DND-41 (cell line): Measurements from ENCODE around the gene CFAP53.

Source experiments
- ATAC-seq: fragments of 200-7000 bp; cut with Tn5 transposase; 3 replicates; pipeline ENCODE4 v1.9.1; 2021; ENCODE audit warnings: low read depth; ENCODE audit not compliant: insufficient read depth
- DNase-seq: peaks from one replicate; pipeline ENCODE4 v3.0.0-alpha.2; 2020
- H2AFZ ChIP-seq: 2 replicates; pipeline ENCODE4 v1.6.0; 2012; ENCODE audit warnings: low read depth, low read length
- H3K27ac ChIP-seq: 2 replicates; pipeline ENCODE4 v1.5.1; 2012; ENCODE audit warnings: low read length, inconsistent platforms
- H3K27me3 ChIP-seq: fragments of 200-600 bp; sonication (generic); 2 replicates; pipeline ENCODE4 v1.6.0; 2012; ENCODE audit warnings: low read length, mild to moderate bottlenecking, inconsistent platforms; ENCODE audit not compliant: insufficient read depth, poor library complexity
- H3K36me3 ChIP-seq: 2 replicates; pipeline ENCODE4 v1.5.1; 2012; ENCODE audit warnings: low read length, inconsistent platforms; ENCODE audit not compliant: insufficient read depth
- H3K4me1 ChIP-seq: 2 replicates; pipeline ENCODE4 v1.5.1; 2012; ENCODE audit warnings: mild to moderate bottlenecking, low read length; ENCODE audit not compliant: insufficient read depth
- H3K4me2 ChIP-seq: 2 replicates; pipeline ENCODE4 v1.6.0; 2012; ENCODE audit warnings: mild to moderate bottlenecking, moderate library complexity, low read length, inconsistent platforms; ENCODE audit not compliant: insufficient read depth
- H3K4me3 ChIP-seq, 2 experiments: fragments of 200-600 bp in 1 of 2; shearing (Covaris generic) in 1 of 2; 2 replicates each; pipeline ENCODE4 v1.5.1; 2012 to 2016; ENCODE audit warnings: inconsistent platforms in 2 of 2, low read length in 2 of 2, mild to moderate bottlenecking in 2 of 2, low read depth in 1 of 2, moderate library complexity in 1 of 2
- H3K79me2 ChIP-seq: 2 replicates; pipeline ENCODE4 v1.6.0; 2012; ENCODE audit warnings: low read length, inconsistent platforms; ENCODE audit not compliant: insufficient read depth
- H3K9ac ChIP-seq: 2 replicates; pipeline ENCODE4 v1.6.0; 2012; ENCODE audit warnings: low read depth, mild to moderate bottlenecking, inconsistent platforms, low read length, moderate library complexity
- H3K9me3 ChIP-seq: 2 replicates; pipeline ENCODE4 v1.5.1; 2012; ENCODE audit warnings: low read length, moderate library complexity, mild to moderate bottlenecking, inconsistent platforms; ENCODE audit not compliant: insufficient read depth, severe bottlenecking
- H4K20me1 ChIP-seq: 2 replicates; pipeline ENCODE4 v1.6.0; 2012; ENCODE audit warnings: low read length; ENCODE audit not compliant: insufficient read depth
- EZH2 ChIP-seq: IDR thresholded peaks from 3 replicates; pipeline ENCODE4 v1.6.1; 2012; ENCODE audit warnings: borderline replicate concordance, low read depth, mild to moderate bottlenecking, moderate library complexity, low read length, inconsistent platforms; ENCODE audit not compliant: severe bottlenecking
- TF ChIP-seq, protein P1 (sequence below): IDR thresholded peaks from 2 replicates; pipeline ENCODE4 v1.5.1; 2012; ENCODE audit warnings: borderline replicate concordance, low read length, moderate library complexity, mild to moderate bottlenecking; ENCODE audit not compliant: poor library complexity, severe bottlenecking; ENCODE audit errors: extremely low read depth

Gene CFAP53

DNA sequence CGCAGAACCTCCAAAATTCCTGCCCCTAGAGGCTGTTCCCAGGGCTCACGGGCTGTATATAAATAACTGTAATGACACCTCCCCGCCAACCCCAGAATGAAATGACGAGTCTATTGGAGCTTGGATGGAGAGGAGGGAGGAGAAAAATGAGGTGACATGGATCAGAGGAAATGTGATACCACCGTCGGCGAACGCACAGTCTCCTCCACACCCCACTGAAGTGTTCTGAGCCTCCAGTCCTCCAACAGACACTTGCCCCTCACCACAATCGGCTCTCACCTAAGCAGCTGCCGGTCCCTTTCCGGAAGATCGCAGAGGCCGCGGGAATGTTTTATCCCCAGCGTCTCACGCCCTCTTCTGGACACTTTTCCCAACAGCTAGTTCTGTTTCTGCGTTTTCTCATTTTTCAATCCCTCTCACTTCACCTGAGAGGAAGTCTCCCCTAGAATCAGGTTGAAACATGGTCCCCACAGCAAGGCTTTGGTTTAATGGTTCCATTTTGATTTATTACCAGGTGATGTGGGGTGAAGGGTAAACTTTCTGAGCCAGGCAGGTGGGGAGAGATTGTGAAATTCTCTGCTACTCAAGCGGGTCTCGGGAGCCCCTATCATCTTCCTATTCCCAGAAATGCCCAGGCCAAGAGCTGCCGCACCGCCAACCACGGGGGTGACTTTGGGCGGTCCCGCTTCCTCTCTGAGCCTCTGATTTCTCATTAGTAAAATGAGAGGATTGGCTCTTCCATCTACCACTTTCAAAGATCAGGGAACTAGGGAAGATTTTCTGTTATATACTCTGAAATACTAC, 62.3 kb downstream of the CFAP53 start:
- Histone ChIP-seq H3K9me3 (no peaks in the 10 kb centered on the region), H3K27me3 (no peaks in the 10 kb centered on the region), H3K4me1 (no peaks in the 10 kb centered on the region), H4K20me1 (no peaks in the 10 kb centered on the region), H3K4me2 (no peak overlapping the region), H3K9ac (no peak overlapping the region), H3K4me3 (no peak overlapping the region), H2AFZ (no peak overlapping the region), H3K27ac (no peak overlapping the region), H3K79me2 (no peaks in the 10 kb centered on the region), H3K36me3 (no peaks in the 10 kb centered on the region)
- TF ChIP-seq EZH2: no peak
- TF ChIP-seq, protein P1, sequence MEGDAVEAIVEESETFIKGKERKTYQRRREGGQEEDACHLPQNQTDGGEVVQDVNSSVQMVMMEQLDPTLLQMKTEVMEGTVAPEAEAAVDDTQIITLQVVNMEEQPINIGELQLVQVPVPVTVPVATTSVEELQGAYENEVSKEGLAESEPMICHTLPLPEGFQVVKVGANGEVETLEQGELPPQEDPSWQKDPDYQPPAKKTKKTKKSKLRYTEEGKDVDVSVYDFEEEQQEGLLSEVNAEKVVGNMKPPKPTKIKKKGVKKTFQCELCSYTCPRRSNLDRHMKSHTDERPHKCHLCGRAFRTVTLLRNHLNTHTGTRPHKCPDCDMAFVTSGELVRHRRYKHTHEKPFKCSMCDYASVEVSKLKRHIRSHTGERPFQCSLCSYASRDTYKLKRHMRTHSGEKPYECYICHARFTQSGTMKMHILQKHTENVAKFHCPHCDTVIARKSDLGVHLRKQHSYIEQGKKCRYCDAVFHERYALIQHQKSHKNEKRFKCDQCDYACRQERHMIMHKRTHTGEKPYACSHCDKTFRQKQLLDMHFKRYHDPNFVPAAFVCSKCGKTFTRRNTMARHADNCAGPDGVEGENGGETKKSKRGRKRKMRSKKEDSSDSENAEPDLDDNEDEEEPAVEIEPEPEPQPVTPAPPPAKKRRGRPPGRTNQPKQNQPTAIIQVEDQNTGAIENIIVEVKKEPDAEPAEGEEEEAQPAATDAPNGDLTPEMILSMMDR: no peak
- ATAC-seq: no peak
- DNase-seq: no peak

DNA sequence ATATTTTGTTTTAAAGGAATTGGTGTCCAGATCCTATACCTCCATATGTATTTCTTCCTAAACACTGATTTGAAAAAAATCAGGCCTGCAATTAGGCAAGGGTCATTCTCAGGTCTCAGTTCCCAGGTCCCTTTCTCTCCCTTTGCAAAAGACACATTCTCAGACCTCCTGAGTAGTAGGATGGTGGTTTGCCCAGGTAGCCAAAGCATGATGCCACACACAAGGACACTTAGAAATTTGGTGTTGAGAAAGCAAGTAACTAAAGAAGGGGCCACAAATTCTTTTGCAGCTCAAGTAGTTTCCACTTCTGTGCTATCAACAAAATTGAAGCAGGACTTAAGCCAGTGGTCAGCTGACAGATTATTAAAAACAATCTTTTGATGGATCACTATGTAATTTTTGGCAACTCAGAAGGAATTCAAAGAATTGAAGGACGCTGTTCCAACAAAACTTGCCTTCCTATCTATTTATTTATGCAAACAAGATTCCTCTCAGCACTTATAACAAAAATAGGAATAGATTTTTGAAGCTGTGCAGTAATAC, 64.7 kb downstream of the CFAP53 start:
- TF ChIP-seq EZH2: no peak
- TF ChIP-seq, protein P1: no peak
- H4K20me1 ChIP-seq: no peaks in the 10 kb centered on the region
- H3K27ac ChIP-seq: no peak overlapping the region
- no peak overlapping the region for H3K4me2 ChIP-seq
- ATAC-seq (no peak), DNase-seq (no peak)
- no peaks in the 10 kb centered on the region for H3K79me2 ChIP-seq
- no peak overlapping the region for H3K9ac ChIP-seq
- H3K4me3 ChIP-seq: no peak overlapping the region
- H2AFZ ChIP-seq: no peak overlapping the region
- H3K36me3 ChIP-seq: no peaks in the 10 kb centered on the region
- H3K9me3 ChIP-seq: no peaks in the 10 kb centered on the region
- no peaks in the 10 kb centered on the region for H3K27me3 ChIP-seq
- H3K4me1 ChIP-seq: no peaks in the 10 kb centered on the region

DNA sequence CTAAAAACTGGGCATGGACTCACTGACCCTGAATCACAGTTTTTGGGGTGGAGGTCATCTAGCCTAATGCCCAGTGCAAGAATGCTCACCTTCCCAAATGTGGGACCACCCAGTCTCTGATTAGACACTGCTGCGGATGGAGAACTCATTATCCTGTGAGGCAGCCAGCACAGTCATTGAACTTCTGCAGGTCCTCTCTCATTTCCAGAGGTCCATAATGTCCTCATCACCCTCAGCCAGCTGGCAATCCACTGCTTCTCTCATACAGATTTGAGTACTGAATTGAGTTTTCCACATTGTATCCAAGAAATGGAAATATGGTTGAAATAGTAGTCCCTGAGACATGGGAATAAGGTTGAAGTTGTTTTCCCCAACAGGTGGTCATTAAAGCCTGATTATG, 66.4 kb downstream of the CFAP53 start:
- no peak overlapping the region for H2AFZ ChIP-seq
- no peaks in the 10 kb centered on the region for H3K9me3 ChIP-seq
- no peaks in the 10 kb centered on the region for H3K36me3 ChIP-seq
- H3K27ac ChIP-seq: no peak overlapping the region
- H3K9ac ChIP-seq: no peak overlapping the region
- no peaks in the 10 kb centered on the region for H3K27me3 ChIP-seq
- no peak overlapping the region for H3K4me3 ChIP-seq
- TF ChIP-seq EZH2: no peak
- TF ChIP-seq, protein P1: no peak
- no peaks in the 10 kb centered on the region for H3K79me2 ChIP-seq
- DNase-seq (no peak), ATAC-seq (no peak)
- no peaks in the 10 kb centered on the region for H3K4me1 ChIP-seq
- H3K4me2 ChIP-seq: no peak overlapping the region
- no peaks in the 10 kb centered on the region for H4K20me1 ChIP-seq

DNA sequence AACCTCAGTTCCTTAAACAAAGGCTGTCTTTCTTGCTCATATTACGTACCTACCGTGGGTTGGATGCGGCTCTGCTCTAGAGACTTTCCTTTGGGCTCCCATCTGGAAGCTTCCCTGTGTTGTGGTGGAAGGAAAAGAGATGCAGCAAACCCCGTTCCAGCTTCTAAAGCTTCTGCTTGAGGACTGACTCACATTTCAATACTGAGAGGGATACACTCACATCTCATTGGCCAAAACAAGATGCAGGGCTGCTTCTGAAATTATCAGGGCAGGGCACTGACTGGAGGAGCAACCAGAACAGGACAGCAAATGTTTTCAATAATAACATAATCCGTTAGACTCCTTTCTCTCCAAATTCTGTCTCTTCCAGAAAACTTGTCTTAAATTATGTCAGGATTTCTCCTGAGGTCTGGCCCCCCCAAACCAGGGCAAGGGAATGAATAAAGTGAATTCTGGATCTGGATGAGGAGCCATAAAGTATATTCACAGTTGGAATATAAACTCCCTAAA, 66.9 kb downstream of the CFAP53 start:
- no peak for TF ChIP-seq EZH2
- TF ChIP-seq, protein P1: no peak
- Histone ChIP-seq H3K27me3 (no peaks in the 10 kb centered on the region), H2AFZ (no peak overlapping the region)

More for the DNA sequence above, 66.9 kb downstream of the CFAP53 start:
- Histone ChIP-seq H3K4me1 (no peaks in the 10 kb centered on the region), H4K20me1 (no peaks in the 10 kb centered on the region), H3K36me3 (no peaks in the 10 kb centered on the region), H3K79me2 (no peaks in the 10 kb centered on the region), H3K4me3 (no peak overlapping the region), H3K9ac (no peak overlapping the region), H3K27ac (no peak overlapping the region), H3K4me2 (no peak overlapping the region), H3K9me3 (no peaks in the 10 kb centered on the region)
- DNase-seq (no peak), ATAC-seq (no peak)
